RPMI7951 (cell line): ENCODE results near the gene ARL5A. TPM values are rescaled to one million over a fixed set of nuclear protein-coding genes. Genes with fewer than 3 reads are reported as not detected.

Experiments used
- DNase-seq: peaks from one replicate; pipeline ENCODE4 v3.0.0-alpha.2; 2012; ENCODE audit warnings: low read depth
- total RNA-seq: library from RNA; depleted of rRNA; stranded (reverse); fragments of >200 nt; shearing (Covaris generic); gene quantifications from 2 replicates; pipeline ENCODE4 v1.2.3, GENCODE V29; 2014; rRNA removed

ARL5A gene
- total RNA-seq, 1 experiment from 2014 or later: 32.9 TPM

DNA sequence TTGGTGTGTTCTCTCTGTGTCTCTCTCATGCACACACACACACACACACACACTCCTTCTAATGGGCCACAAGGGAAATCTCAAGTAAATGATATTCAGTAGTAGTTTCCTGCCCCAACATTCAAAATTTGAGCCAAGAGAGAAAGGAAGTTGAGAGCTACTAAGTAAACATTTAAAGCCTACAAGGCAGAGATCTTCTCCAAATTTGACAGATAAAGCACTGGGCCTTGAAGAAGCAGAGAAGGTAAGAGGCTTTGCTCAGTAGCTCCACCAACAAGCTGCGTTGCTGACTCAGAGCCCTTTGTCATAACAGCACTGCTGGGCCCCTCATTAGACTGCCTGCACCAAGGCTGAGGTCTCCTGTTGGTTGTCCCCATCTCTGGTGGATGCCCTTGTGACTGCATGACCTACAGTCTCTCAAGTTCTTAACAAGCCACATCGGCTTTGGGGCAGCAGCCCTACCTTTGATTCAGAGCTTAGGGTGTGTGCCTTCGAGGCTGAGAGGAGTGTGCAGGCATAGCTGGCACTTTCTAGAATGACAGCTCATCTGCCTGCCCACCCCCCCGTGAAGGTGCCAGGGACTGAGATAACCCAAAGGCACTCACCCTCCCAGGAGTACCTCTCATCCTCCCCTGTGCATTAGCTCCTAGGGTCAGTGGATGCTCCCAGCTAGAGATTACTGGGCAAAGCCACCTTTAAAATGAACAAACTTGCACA is 61.6 kb downstream of the ARL5A start:
- no peak for DNase-seq

DNA sequence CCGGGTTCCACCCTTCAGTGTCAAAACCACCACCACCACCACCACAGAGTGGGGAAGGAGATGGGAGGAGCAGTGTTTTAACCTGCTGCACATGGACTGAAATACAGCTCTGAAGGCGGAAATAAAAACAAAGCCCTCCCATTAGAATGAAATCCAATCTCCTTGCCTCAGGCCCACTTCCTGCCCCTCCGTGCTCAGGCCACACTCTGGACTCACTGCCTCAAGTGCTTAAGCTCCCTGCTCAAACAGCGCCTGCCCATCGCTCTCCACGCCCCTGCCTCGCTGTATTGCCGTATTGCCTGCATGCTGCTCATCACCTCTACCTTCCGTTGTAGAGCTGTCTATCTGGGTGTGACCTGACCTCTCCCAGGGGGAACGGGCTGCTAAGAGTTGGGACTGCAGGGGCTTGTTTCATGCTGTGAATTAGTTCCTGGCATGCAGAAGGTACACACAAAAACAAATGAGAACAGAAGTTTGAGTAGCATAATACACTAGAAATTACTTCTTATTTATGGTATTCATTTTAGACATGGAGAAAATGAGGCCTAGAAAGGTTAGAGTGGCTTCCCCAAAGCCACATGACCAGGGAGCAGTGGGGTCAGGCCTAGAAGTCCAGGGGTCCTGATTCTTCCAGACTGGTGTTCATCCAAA is 62.3 kb downstream of the ARL5A start:
- DNase-seq: no peak

- DNase-seq: peak; percentile 67
Measured at GRCh38 chr2:151762694-151763093, 65.5 kb downstream of the ARL5A start.

GRCh38 chr2:151761687-151762086 is 66.5 kb downstream of the ARL5A start:
- DNase-seq: no peak

DNA sequence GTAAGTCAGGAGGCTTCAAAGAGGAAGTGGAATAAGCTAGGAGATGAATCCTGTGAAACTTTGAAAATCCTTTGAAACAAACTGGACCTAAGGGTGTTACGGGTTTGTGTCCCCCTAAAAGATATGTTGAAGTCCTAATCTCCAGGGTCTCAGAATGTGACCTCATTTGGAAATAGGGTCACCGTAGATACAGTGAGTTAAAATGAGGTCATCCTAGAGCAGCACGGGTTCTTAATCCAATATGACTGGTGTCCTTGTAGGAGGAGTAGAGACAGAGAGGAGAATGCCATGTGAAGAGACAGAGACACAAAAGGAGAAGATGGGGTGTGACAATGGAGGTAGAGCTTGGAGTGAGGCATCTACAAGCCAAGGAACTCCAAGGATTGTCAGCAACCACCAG is 67.0 kb downstream of the ARL5A start:
- no peak for DNase-seq

DNA sequence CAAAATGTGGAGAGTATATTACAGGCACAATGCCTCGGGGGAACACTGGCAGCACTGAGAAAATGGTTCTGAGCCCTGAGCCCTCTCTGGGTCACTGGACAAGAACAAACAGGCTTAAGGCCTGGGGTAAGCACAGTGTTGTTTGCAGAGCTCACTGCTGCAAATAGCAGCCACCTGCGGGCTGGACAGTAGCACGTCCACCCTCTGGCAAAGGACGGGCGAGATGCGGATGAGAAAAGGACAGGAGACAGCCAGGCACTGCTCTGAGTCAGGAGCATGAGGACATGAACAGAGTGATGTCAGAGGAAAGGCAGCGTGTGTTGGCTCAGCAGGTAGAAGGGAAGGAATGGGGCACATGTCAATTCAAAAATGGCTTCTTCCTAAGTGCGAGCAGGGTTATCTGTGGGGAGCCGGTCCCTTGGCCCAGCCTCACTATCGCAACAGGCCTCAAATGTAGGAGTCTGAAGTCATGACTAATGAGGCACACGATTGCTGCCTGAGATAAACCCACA is 68.0 kb downstream of the ARL5A start:
- no peak for DNase-seq

- DNase-seq: no peak
Measured at GRCh38 chr2:151758744-151759143, 69.5 kb downstream of the ARL5A start.

DNA sequence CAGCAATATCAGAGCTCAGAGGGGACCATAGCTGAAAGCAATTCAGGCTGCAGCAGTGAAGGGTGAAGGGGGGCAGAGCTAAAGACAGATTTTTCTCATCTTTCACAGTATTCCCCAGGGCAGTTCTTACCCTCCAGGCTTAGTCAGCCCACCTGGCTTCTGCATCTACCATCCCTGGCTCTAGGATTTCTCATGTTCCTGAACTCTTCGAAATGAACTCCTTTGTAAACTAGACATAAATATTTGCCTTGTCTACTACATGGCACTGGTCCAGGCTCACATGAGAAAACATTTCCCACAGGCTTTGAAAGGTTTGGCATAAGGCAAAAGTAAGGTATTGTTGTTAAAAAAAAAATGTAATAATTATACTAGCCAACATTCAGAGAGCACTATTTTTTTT is 70.4 kb downstream of the ARL5A start:
- no peak for DNase-seq

DNA sequence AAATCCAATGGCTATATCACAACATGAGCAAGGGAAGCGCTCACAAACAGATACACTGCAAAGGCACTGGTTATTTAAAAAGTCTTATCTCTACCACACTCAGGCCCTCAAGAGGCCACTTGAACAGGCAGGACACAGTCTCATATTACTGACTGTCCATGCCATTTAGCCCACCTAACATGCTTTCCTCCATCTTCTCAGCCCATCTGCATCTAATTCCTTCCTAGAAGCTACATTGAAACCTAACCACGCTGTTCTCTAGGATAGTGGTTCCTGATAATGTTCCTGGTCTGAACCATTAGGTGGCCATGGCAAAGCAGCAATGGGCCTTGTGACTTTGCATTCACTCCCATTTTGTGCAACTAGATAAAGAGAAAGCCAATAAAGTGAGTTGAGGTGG is 71.4 kb downstream of the ARL5A start:
- DNase-seq: no peak

DNA sequence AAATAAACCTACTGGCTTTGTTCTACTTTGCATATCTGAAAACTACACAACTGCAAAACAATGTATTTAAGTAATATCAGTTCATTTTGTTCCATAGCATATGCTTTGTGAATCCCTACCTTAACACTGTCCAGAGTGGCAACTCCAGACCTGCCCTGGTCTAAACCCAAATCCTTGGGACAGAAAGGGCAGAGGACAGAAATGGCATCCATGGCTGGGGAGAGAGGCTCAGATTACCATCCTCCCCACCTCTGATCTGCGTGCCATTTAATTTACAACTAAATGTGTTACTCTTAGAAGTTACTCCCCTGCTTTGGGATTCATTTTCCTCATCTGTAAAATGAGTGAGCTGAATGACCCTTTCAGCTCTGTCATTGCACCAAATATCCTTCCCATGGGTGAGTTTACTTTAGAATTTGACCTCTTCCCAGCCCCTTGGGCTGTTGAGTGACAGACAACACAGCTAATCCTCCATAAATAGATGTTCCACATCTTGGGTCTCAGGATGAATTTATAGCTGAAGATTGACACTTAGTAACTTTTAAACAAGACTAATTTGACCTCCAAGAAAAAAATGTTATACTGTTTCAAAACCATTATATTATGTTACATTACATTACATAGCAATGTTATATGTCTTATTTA is 73.8 kb downstream of the ARL5A start:
- no peak for DNase-seq

DNA sequence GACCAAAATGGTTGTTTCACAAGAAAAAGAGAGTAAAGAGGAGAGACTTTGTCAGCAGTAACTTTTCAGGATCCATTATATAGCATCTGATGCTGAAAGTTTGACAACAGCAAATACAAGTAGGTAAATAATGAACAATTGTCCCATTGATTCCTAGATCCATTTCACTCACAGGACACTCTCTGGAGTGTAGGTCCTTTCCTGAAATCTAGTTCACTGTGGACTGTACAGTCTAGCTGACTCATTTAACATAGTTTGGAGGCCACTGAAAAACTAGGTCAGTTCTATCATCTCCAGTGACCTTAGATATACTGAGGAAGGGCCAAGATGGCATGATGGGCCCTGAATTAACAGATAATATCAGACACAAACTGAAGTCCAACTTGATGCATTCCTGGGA is 74.7 kb downstream of the ARL5A start:
- DNase-seq: no peak

Other genes starting within 250 kb of the ARL5A start
- gene NEB, start 93.9 kb downstream of the ARL5A start, total RNA-seq: under 0.01 and 0.10 TPM in 2 replicates